Measurements from ENCODE around the gene TMEM256. TPM values are rescaled to one million over a fixed set of nuclear protein-coding genes. Genes with fewer than 3 reads are reported as not detected.
A peak's percentile ranks its signal among the peaks of the same experiment; 100 is the strongest.

TMEM256 gene
- total RNA-seq, 1 experiment from 2014 or later: 151 TPM

- H3K27ac Mint-ChIP-seq: peak overlapping the region; percentile 67 to 99 (median 97); a peak in 6 of 7 replicates
- H2AFZ ChIP-seq (ENCODE audit: low read length): no peak overlapping the region
Measured at GRCh38 chr17:7440834-7441195, 36.9 kb upstream of the TMEM256 start.

More at GRCh38 chr17:7440834-7441195, 36.9 kb upstream of the TMEM256 start:
- H4K91ac ChIP-seq (ENCODE audit: insufficient read length, low read depth, low read length): no peak overlapping the region
- DNase-seq: peak; percentile 79
- no CpG with 5 or more reads among the region's 12 CpGs for WGBS (ENCODE audit: extremely low coverage, insufficient read length, low lambda C conversion rate)
- TF ChIP-seq CTCF (conservative IDR thresholded peaks at IDR 0.05): peak; percentile 23; the same call in 1 of the 3 replicates
- H3K4ac ChIP-seq (ENCODE audit: low read depth, low read length): no peak overlapping the region
- no peaks in the 10 kb centered on the region for H3K9me3 ChIP-seq (ENCODE audit: control insufficient read depth, low read depth, low read length)
- no peaks in the 10 kb centered on the region; the same call in 1 of the 2 replicates for H3K4me1 ChIP-seq (ENCODE audit: insufficient read depth, low read length)
- peaks cover 32% of the 10 kb centered on the region for H3K27me3 Mint-ChIP-seq (ENCODE audit: low read depth)
- no peak overlapping the region for H2BK20ac ChIP-seq (ENCODE audit: low read depth, low read length, poor library complexity, severe bottlenecking)
- H2BK5ac ChIP-seq (ENCODE audit: insufficient read length, low read length): no peak overlapping the region
- H3K27ac ChIP-seq (ENCODE audit: insufficient read length, low read depth, low read length): no peak overlapping the region
- H3K4me3 Mint-ChIP-seq: peak overlapping the region; percentile 93 to 98
- no peak overlapping the region for H2BK12ac ChIP-seq (ENCODE audit: insufficient read length, low read depth, low read length)
- H3K4me1 Mint-ChIP-seq: peaks cover 41 to 49% of the 10 kb centered on the region in 2 experiments
- H3K36me3 Mint-ChIP-seq (ENCODE audit: insufficient read depth in 1 of 3, low read depth in 3 of 3): peaks cover 0 to 13% (median 2%) of the 10 kb centered on the region in 3 experiments; a peak in 3 of 7 replicates
- H4K20me1 ChIP-seq (ENCODE audit: control insufficient read depth, insufficient read depth, insufficient read length): no peaks in the 10 kb centered on the region
- peak overlapping the region; percentile 60 for H3K4me2 ChIP-seq (ENCODE audit: insufficient read depth, insufficient read length, low read length)
- no peak overlapping the region for H3K9ac ChIP-seq (ENCODE audit: extremely low read depth, insufficient read length, low read length)
- no peak overlapping the region for H3K56ac ChIP-seq (ENCODE audit: insufficient read length, low read depth, low read length)
- H3K27me3 ChIP-seq (ENCODE audit: insufficient read depth, low read length): peaks cover 7% of the 10 kb centered on the region
- H3K79me1 ChIP-seq (ENCODE audit: insufficient read depth, low read depth, low read length, poor library complexity, severe bottlenecking): no peaks in the 10 kb centered on the region
- H2AK5ac ChIP-seq (ENCODE audit: insufficient read length, low read length): no peak overlapping the region
- H3K18ac ChIP-seq (ENCODE audit: insufficient read length, low read depth, low read length): no peak overlapping the region
- no peak overlapping the region for H4K8ac ChIP-seq (replicated peaks; ENCODE audit: insufficient read length, low read depth, low read length)
- H3T11ph ChIP-seq (ENCODE audit: low read length): no peak overlapping the region
- no peak overlapping the region; the same call in 1 of the 2 replicates for H3K14ac ChIP-seq (ENCODE audit: insufficient read depth, low read length)
- no peaks in the 10 kb centered on the region for H3K79me2 ChIP-seq (ENCODE audit: insufficient read depth, low read length)
- no peak overlapping the region for H2BK15ac ChIP-seq (ENCODE audit: low read depth, low read length)
- no peak overlapping the region for H2BK120ac ChIP-seq (ENCODE audit: low read depth, low read length, poor library complexity, severe bottlenecking)
- no peak overlapping the region for H4K5ac ChIP-seq (ENCODE audit: insufficient read length, low read depth, low read length)
- H3K23ac ChIP-seq (ENCODE audit: insufficient read length, low read depth, low read length): no peak overlapping the region
- peaks cover 32% of the 10 kb centered on the region for H3K23me2 ChIP-seq (ENCODE audit: insufficient read length, low read depth, low read length, poor library complexity, severe bottlenecking)
- H3K9me3 Mint-ChIP-seq: no peaks in the 10 kb centered on the region; a peak in 1 of 5 replicates

All from H9 (cell line).